Dermis blood vessel endothelial cell (primary cell): ENCODE measurements around the gene SCUBE1. TPM values are rescaled to one million over a fixed set of nuclear protein-coding genes. Genes with fewer than 3 reads are reported as not detected.
"Not testable (repeated sequence)": the region's sequence is repeated elsewhere in the genome, so short reads cannot be mapped to it uniquely, and the experiment has no call there.

Experiments
- DNase-seq: peaks from one replicate; pipeline ENCODE4 v3.0.0; 2010
- total RNA-seq: library from RNA; depleted of rRNA; stranded (reverse); fragments of >200 nt; gene quantifications from 2 replicates; pipeline ENCODE4 v1.2.3, GENCODE V29; 2014

The SCUBE1 gene
- total RNA-seq, 1 donor from 2014 or later = not detected

- no peak for DNase-seq
Observed at GRCh38 chr22:43356881-43357280, 13.7 kb upstream of the SCUBE1 start.

DNA sequence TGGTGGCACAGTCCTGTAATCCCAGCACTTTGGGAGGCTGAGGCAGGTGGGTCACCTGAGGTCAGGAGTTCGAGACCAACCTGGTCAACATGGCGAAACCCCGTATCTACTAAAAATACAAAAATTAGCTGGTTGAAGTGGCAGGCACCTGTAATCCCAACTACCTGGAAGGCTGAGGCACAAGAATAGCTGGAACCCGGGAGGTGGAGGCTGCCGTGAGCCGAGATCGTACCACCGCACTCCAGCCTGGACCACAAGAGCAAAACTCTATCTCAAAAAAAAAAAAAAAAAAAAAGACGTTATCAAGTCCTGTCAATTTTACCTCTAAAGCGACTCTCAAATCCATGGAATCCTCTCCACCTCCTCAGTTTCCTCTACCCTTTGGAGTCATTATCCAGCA, 12.5 kb upstream of the SCUBE1 start:
- not testable (repeated sequence) for DNase-seq

DNA sequence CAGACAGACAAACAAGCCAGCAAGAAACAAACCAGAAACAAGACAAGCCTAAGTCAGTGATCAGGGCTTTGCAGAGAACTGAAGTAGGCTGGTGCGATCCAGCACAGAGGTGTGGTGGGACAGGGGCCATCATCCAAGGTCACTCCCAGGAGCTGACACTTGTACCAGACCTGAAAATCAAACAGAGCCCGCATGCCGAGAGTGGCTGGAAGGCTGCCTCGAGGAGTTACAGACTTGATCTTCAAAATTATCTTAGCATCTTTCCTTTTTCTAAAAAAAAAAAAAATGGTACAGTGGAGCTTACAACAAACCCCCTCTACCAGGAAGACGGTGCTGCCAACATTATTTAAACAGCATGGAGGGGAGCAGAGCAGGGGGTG, 8.8 kb upstream of the SCUBE1 start:
- no peak for DNase-seq

DNA sequence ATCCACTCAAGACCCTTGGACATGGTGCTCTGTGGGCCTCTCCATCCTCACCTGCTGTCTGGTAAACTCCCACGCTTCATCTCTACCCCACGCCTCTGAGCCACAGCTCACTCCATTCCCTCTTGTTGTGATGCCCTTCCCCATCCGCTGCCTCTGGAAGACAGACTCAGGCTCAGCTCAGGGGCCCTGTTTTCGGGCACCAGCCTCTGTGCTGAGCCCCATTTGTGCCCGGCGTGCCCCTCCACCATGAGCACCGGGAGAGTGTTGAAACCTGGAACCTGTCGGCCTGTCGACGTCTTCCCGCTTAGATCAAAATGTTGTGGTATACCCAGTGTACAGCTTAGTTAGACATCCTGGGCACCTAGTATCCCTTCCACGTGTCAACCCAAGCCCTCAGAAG, 6.5 kb upstream of the SCUBE1 start:
- DNase-seq = no peak

GRCh38 chr22:43346521-43346929, 3.4 kb upstream of the SCUBE1 start:
- DNase-seq = peak; percentile 64

GRCh38 chr22:43345761-43346301, 2.7 kb upstream of the SCUBE1 start:
- DNase-seq = no peak

- no peak for DNase-seq
Observed at GRCh38 chr22:43345356-43345755, 2.2 kb upstream of the SCUBE1 start.

DNA sequence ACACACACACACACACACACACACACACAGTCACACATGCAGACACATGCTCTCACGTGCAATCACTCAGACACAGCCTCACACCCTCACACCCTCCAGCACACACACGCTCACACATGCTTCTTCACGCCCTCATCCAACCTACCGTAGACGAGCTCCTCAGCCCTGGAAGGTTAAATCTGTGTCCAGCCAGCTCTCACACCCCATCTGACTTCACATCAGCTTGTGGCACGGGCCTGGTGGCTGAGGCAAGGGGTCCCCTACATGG, 1.3 kb upstream of the SCUBE1 start:
- DNase-seq = no peak

- DNase-seq = no peak
Observed at GRCh38 chr22:43343670-43344519, 723 bp upstream of the SCUBE1 start.

DNA sequence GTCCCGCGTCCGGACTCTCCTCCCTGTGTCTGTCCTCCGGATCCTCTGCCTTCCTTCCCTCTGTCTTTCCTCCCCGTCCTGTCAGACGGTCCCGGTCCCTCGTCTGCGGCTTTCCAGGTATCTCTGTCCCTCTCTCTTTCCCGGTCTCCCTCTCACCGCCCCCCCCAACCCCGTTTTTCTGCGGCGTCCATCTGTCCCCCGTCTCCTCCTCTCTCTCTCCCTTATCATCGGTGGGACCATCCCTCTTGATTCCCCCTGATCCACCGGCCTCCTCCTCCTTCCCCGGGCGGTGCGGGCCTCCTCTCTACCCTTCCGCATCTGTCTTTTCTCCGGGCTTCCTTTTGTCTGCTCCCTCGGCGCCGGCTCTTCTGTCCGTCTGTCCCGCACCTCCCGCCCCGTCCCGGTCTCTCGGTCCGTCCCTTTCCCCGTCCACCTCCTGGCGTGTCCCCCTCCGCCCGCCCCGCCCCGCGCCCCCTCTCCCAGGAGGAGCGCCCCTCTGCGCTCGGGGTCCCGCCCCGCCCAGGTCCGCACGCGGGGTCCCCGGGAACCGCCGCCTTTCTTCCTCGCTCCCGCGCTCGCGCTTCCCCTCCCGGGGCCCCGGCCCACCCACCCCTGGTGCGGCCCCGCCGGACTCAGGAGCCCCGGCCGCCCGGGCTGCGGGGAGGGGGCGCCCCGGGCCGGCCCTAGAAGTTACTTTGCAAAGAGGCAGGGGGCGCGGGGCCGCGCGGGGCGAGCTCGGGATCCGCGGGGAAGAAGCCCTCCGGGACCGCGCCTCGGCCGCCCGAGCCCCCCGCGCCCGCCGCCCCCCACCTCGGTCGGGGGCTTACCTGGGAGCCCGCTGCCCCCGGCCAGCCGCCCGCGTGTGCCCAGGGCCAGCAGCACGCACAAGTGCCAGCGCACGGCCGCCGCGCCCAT, 568 bp downstream of the SCUBE1 start:
- DNase-seq = no peak

DNA sequence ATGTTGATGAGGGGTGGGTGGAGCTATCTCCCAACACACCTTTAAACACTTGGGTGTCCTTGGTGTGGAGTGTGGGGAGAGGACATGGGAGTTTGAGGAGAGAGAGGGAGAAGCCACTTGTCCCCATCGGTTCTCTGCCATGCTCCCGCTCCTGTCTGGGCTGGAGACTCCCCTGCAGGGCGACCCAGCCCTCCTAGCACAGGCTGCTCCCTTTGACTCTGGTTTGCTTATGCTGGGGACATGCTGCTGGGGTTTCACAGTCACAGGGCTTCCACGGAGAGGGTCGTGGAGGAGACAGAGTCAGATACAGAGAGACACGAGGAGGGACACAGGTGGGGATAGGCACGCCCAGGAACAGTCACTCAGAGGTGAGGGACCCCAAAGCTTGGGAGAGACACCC, 1.6 kb downstream of the SCUBE1 start:
- no peak for DNase-seq

GRCh38 chr22:43338766-43339345, 4.3 kb downstream of the SCUBE1 start:
- DNase-seq = no peak

GRCh38 chr22:43337946-43338345, 5.2 kb downstream of the SCUBE1 start:
- DNase-seq = no peak

- no peak for DNase-seq
Observed at GRCh38 chr22:43337385-43337784, 5.8 kb downstream of the SCUBE1 start.

GRCh38 chr22:43334378-43334777, 8.8 kb downstream of the SCUBE1 start:
- DNase-seq = no peak

GRCh38 chr22:43333978-43334377, 9.2 kb downstream of the SCUBE1 start:
- DNase-seq = no peak

DNA sequence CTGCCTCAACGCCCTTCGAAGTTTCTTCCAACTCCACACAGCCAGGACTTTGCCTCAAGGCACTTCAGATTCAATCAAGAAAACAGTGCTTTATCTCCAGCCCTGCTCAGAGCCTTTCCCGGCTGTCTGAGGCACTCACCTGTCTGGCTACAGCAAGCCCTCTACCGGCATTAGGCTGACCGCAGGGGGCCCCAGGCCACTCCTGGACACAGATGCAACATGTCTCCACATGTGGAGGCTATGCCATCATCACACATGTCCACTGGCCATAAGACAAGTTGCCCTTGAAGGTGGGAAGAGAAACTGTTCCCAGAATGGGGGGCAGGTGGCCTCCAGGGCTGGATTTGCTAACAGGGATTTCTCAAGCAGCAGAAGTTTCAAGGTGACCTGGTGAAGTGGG, 10.0 kb downstream of the SCUBE1 start:
- no peak for DNase-seq

DNA sequence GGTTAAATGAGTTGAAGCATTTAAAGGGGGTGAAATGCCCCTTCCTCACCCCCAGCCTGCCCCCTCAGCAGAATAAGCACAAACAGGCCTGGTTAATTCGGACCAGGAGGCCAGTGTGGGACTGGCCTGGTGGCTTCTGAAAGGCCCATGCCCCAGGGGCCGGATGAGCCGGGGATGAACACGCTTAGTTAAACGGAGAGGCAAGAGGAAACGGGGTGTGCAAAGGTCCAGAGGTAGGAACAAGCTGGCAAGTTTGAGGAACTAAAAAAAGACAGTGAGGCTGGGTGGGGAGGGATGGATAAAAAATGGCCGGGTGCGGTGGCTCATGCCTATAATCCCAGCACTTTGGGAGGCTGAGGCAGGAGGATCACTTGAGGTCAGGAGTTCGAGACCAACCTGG, 11.5 kb downstream of the SCUBE1 start:
- no peak for DNase-seq

GRCh38 chr22:43331069-43331451, 12.1 kb downstream of the SCUBE1 start:
- no peak for DNase-seq

GRCh38 chr22:43330178-43331068, 12.7 kb downstream of the SCUBE1 start:
- DNase-seq = no peak

DNA sequence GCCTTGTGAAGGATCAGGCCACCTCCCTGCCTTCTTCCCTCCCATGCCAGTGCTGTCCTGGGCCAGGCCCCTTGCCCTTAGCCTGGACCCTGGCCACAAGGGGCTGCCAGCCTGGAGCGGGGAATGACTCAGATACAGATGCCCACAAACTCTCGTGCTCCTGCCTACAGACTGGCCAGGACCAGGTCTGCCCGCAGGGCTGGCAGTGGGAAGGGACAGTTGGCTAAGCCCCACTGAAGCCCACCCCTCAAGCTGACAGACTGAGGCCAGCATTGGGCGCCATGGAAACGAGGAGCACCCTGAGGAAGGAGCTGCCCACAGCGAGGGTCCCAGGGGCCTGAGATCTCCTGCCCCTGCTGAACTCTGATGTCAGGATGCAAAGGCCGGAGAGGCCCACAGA, 14.1 kb downstream of the SCUBE1 start:
- no peak for DNase-seq

DNA sequence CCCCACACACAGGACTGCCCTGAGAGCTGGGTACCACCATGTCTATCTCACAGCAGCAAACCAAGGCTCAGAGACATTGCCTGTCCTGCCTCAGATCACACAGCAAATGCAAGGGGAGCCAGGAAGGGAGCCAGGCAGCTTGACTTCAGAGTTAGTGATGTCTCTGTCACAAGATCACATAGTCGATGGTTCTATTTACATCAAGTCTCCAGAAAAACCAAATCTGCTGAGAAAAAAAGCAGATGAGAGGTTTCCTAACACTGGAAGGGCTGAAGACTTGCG, 16.1 kb downstream of the SCUBE1 start:
- no peak for DNase-seq
